Stimulated activated CD4-positive, alpha-beta T cell treated with anti-CD3 and anti-CD28 coated beads, TNF-alpha, amount 100 ng/mL, for 1 hour (primary cell): ENCODE data around the gene LGALS3.

Source experiments
- DNase-seq, 3 donors: peaks; one replicate each; pipeline ENCODE4 v3.0.0-alpha.2; 2020; ENCODE audit warnings: low read depth in 3 of 3, low spot score in 1 of 3

Gene LGALS3

GRCh38 chr14:55130196-55130550 is 1.1 kb downstream of the LGALS3 start:
- no peak for DNase-seq

- no peak for DNase-seq
These were observed 2.5 kb downstream of the LGALS3 start for GRCh38 chr14:55131370-55132137.

- DNase-seq: no peak
These were observed 4.4 kb downstream of the LGALS3 start for GRCh38 chr14:55133416-55133815.

GRCh38 chr14:55136241-55136640 is 7.2 kb downstream of the LGALS3 start:
- DNase-seq: no peak

- no peak for DNase-seq
These were observed 8.1 kb downstream of the LGALS3 start for GRCh38 chr14:55136885-55137786.

- DNase-seq: no peak
These were observed 9.0 kb downstream of the LGALS3 start for GRCh38 chr14:55138091-55138490.

- DNase-seq: no peak
These were observed 10.1 kb downstream of the LGALS3 start for GRCh38 chr14:55139141-55139540.

GRCh38 chr14:55139696-55140509 is 10.9 kb downstream of the LGALS3 start:
- no peak for DNase-seq

- DNase-seq: no peak
These were observed 12.8 kb downstream of the LGALS3 start for GRCh38 chr14:55141825-55142224.

GRCh38 chr14:55142466-55142865 is 13.4 kb downstream of the LGALS3 start:
- DNase-seq: no peak

- no peak for DNase-seq
These were observed 17.4 kb downstream of the LGALS3 start for GRCh38 chr14:55146425-55146824.

GRCh38 chr14:55151601-55152000 is 22.5 kb downstream of the LGALS3 start:
- DNase-seq: no peak

- DNase-seq: no peak
These were observed 23.2 kb downstream of the LGALS3 start for GRCh38 chr14:55152052-55152753.

- DNase-seq: no peak
These were observed 24.9 kb downstream of the LGALS3 start for GRCh38 chr14:55153951-55154350.

- DNase-seq: no peak
These were observed 28.0 kb downstream of the LGALS3 start for GRCh38 chr14:55157080-55157479.

- no peak for DNase-seq
These were observed 29.4 kb downstream of the LGALS3 start for GRCh38 chr14:55158412-55158811.

GRCh38 chr14:55160989-55161388 is 31.9 kb downstream of the LGALS3 start:
- DNase-seq: no peak

GRCh38 chr14:55170526-55170925 is 41.5 kb downstream of the LGALS3 start:
- DNase-seq: no peak

GRCh38 chr14:55180006-55180405 is 51.0 kb downstream of the LGALS3 start:
- no peak for DNase-seq

- DNase-seq: no peak
These were observed 51.4 kb downstream of the LGALS3 start for GRCh38 chr14:55180434-55180833.
